H1 (cell line): ENCODE measurements around the gene SGMS1. TPM values are rescaled to one million over a fixed set of nuclear protein-coding genes. Genes with fewer than 3 reads are reported as not detected.

Experiments used
- CTCF ChIA-PET: fragments of 300-600 bp; sonication (Branson Sonifier 250); formaldehyde crosslinking; loops from one replicate; lab custom pipeline; 2021; ENCODE audit not compliant: partially characterized antibody; lab: Charles Lee
- POLR2A ChIA-PET: fragments of 300-600 bp; sonication (Branson Sonifier 250); formaldehyde crosslinking; loops from one replicate; lab custom pipeline; 2021; ENCODE audit warnings: inconsistent platforms; ENCODE audit not compliant: partially characterized antibody; lab: Charles Lee
- DNase-seq, 2 experiments: peaks; one replicate each; pipeline versions ENCODE4 v3.0.0 to v3.0.0-alpha.2; 2010 to 2022; ENCODE audit warnings: low spot score in 2 of 2, low read depth in 1 of 2, mixed read lengths in 1 of 2
- FAIRE-seq: peaks from 2 replicates; lab custom pipeline; 2011; peaks lifted over from hg19 to GRCh38; lab: Jason Lieb, UNC
- H2AFZ ChIP-seq: 2 replicates; pipeline ENCODE4 v1.8.1; 2012; ENCODE audit warnings: low read length, inconsistent platforms
- H2AK5ac ChIP-seq: 2 replicates; pipeline ENCODE4 v1.6.1; 2013; ENCODE audit warnings: low read depth, low read length
- H2BK120ac ChIP-seq: replicated peaks from 2 replicates; pipeline ENCODE3; 2013; ENCODE audit warnings: low read depth, low read length, inconsistent platforms
- H2BK12ac ChIP-seq: 2 replicates; pipeline ENCODE4 v1.6.1; 2013; ENCODE audit warnings: low read depth, low read length
- H2BK15ac ChIP-seq: 2 replicates; pipeline ENCODE4 v1.6.1; 2013; ENCODE audit warnings: low read length
- H2BK20ac ChIP-seq: 2 replicates; pipeline ENCODE4 v1.6.1; 2013; ENCODE audit warnings: low read length
- H2BK5ac ChIP-seq: 2 replicates; pipeline ENCODE4 v1.6.1; 2013; ENCODE audit warnings: low read depth, low read length
- H3K14ac ChIP-seq: 2 replicates; pipeline ENCODE4 v1.6.1; 2013; ENCODE audit warnings: inconsistent platforms; ENCODE audit not compliant: insufficient read length
- H3K18ac ChIP-seq: 2 replicates; pipeline ENCODE4 v1.6.1; 2013; ENCODE audit warnings: low read length; ENCODE audit errors: extremely low read depth
- H3K23ac ChIP-seq: 2 replicates; pipeline ENCODE4 v1.6.1; 2013; ENCODE audit warnings: inconsistent platforms; ENCODE audit not compliant: insufficient read length
- H3K23me2 ChIP-seq: 2 replicates; pipeline ENCODE4 v1.6.1; 2013; ENCODE audit warnings: low read depth, low read length
- H3K27ac ChIP-seq: 2 replicates; pipeline ENCODE4 v1.6.1; 2011; ENCODE audit warnings: low read depth, low read length, inconsistent platforms
- H3K27me3 ChIP-seq, 4 experiments: replicated peaks in 1 of 4; 1 replicate in 1 of 4; 2 replicates in 3 of 4; pipeline versions ENCODE4 v1.6.1 to v1.8.1; 2011 to 2013; ENCODE audit warnings: low read length in 3 of 4, mild to moderate bottlenecking in 3 of 4, inconsistent platforms in 2 of 4, mixed read lengths in 2 of 4, moderate library complexity in 1 of 4; ENCODE audit not compliant: control insufficient read depth in 3 of 4, insufficient read depth in 3 of 4; ENCODE audit errors: extremely low read depth in 1 of 4
- H3K36me3 ChIP-seq, 4 experiments: 2 replicates each; pipeline versions ENCODE4 v1.6.1 to v1.8.1; 2011 to 2013; ENCODE audit warnings: mild to moderate bottlenecking in 4 of 4, low read length in 3 of 4, moderate library complexity in 2 of 4, control low read depth in 1 of 4, inconsistent platforms in 1 of 4; ENCODE audit not compliant: insufficient read depth in 4 of 4, control insufficient read depth in 2 of 4
- H3K4ac ChIP-seq: replicated peaks from 2 replicates; pipeline ENCODE3; 2013; ENCODE audit warnings: low read length, low read depth, mixed read lengths, inconsistent platforms; ENCODE audit not compliant: insufficient read length
- H3K4me1 ChIP-seq, 4 experiments: replicated peaks in 1 of 4; 1 replicate in 1 of 4; 2 replicates in 3 of 4; pipeline versions ENCODE4 v1.6.1 to v1.8.1; 2011 to 2013; ENCODE audit warnings: low read length in 3 of 4, inconsistent platforms in 2 of 4, mixed read lengths in 1 of 4; ENCODE audit not compliant: insufficient read depth in 4 of 4, control insufficient read depth in 3 of 4
- H3K4me2 ChIP-seq, 2 experiments: 2 replicates each; pipeline versions ENCODE4 v1.6.1 to v1.8.1; 2011 to 2013; ENCODE audit warnings: low read depth in 2 of 2, low read length in 2 of 2, control low read depth in 1 of 2, inconsistent platforms in 1 of 2, mild to moderate bottlenecking in 1 of 2; ENCODE audit not compliant: insufficient read depth in 1 of 2
- H3K4me3 ChIP-seq, 4 experiments: fragments of 200-600, 300-600 bp in 1 of 4; sonication (generic), shearing (Covaris generic), sonication (Bioruptor Twin) in 1 of 4; 2 replicates each; pipeline versions ENCODE4 v1.5.1 to v1.8.1; 2011 to 2016; ENCODE audit warnings: low read length in 4 of 4, low read depth in 3 of 4, control low read depth in 2 of 4, inconsistent platforms in 2 of 4, mild to moderate bottlenecking in 2 of 4, mixed read lengths in 1 of 4, moderate library complexity in 1 of 4; ENCODE audit not compliant: insufficient read depth in 2 of 4; ENCODE audit errors: extremely low read depth in 1 of 4
- H3K56ac ChIP-seq: replicated peaks from 2 replicates; pipeline ENCODE3; 2013; ENCODE audit warnings: low read depth, mild to moderate bottlenecking, mixed read lengths, low read length, inconsistent platforms; ENCODE audit not compliant: insufficient read length
- H3K79me1 ChIP-seq: 2 replicates; pipeline ENCODE4 v1.6.1; 2013; ENCODE audit warnings: low read depth, low read length, control low read depth
- H3K79me2 ChIP-seq, 2 experiments: 2 replicates each; pipeline versions ENCODE4 v1.6.1 to v1.8.1; 2012 to 2013; ENCODE audit warnings: low read length in 2 of 2, mild to moderate bottlenecking in 2 of 2, inconsistent platforms in 1 of 2; ENCODE audit not compliant: insufficient read depth in 2 of 2, control insufficient read depth in 1 of 2
- H3K9ac ChIP-seq, 4 experiments: replicated peaks in 1 of 4; 1 replicate in 1 of 4; 2 replicates in 3 of 4; pipeline versions ENCODE4 v1.6.1 to v1.8.1; 2011 to 2013; ENCODE audit warnings: low read depth in 3 of 4, low read length in 3 of 4, control low read depth in 2 of 4, mild to moderate bottlenecking in 2 of 4, moderate library complexity in 2 of 4, inconsistent platforms in 1 of 4; ENCODE audit errors: extremely low read depth in 1 of 4
- H3K9me3 ChIP-seq, 2 experiments: 2 replicates each; pipeline versions ENCODE4 v1.6.1 to v1.8.1; 2012 to 2013; ENCODE audit warnings: mild to moderate bottlenecking in 2 of 2, moderate library complexity in 2 of 2, control low read depth in 1 of 2, inconsistent platforms in 1 of 2, low read depth in 1 of 2, low read length in 1 of 2, mixed read lengths in 1 of 2; ENCODE audit not compliant: insufficient read depth in 2 of 2
- H4K20me1 ChIP-seq, 2 experiments: replicated peaks in 1 of 2; 2 replicates each; pipeline versions ENCODE3 to v1.8.1; 2011 to 2013; ENCODE audit warnings: inconsistent platforms in 2 of 2, low read length in 2 of 2, mild to moderate bottlenecking in 1 of 2; ENCODE audit not compliant: insufficient read depth in 2 of 2, control insufficient read depth in 1 of 2
- H4K5ac ChIP-seq: 2 replicates; pipeline ENCODE4 v1.6.1; 2013; ENCODE audit warnings: low read length, low read depth, mixed read lengths, inconsistent platforms; ENCODE audit not compliant: insufficient read length
- H4K8ac ChIP-seq: 2 replicates; pipeline ENCODE4 v1.8.0; 2013; ENCODE audit warnings: mild to moderate bottlenecking, moderate library complexity, low read length, inconsistent platforms; ENCODE audit not compliant: insufficient read depth; ENCODE audit errors: extremely low read depth
- H4K91ac ChIP-seq: replicated peaks from 2 replicates; pipeline ENCODE3; 2013; ENCODE audit warnings: low read length, mixed read lengths, inconsistent platforms; ENCODE audit not compliant: insufficient read length
- GTF2F1 ChIP-seq: IDR thresholded peaks from 2 replicates; pipeline ENCODE4 v1.6.1; 2012; ENCODE audit warnings: low read depth, low read length, improper control_type of control experiment, borderline replicate concordance
- KDM4A ChIP-seq: IDR thresholded peaks from one replicate; pipeline ENCODE4 v1.7.1; 2012; ENCODE audit warnings: low read depth, mild to moderate bottlenecking, moderate library complexity, low read length, inconsistent platforms; ENCODE audit not compliant: severe bottlenecking
- RAD21 ChIP-seq, 2 experiments: IDR thresholded peaks in 1 of 2; conservative IDR thresholded peaks in 1 of 2; 2 replicates each; pipeline ENCODE4 v1.6.1; 2011; ENCODE audit warnings: low read depth in 2 of 2, low read length in 2 of 2, improper control_type of control experiment in 1 of 2, inconsistent platforms in 1 of 2, mild to moderate bottlenecking in 1 of 2, moderate library complexity in 1 of 2
- SRF ChIP-seq: IDR thresholded peaks from 2 replicates; pipeline ENCODE4 v1.6.1; 2011; ENCODE audit warnings: mild to moderate bottlenecking, low read depth, low read length, moderate library complexity
- ZNF274 ChIP-seq: IDR thresholded peaks from 2 replicates; pipeline ENCODE4 v1.7.0; 2012; ENCODE audit warnings: low read length, borderline replicate concordance; ENCODE audit errors: extremely low read depth
- WGBS, 2 experiments: shearing (Covaris generic) in 1 of 2; methylation state at CpG; one replicate each; pipeline versions ENCODE4 v1.1.6 to v1.1.7; 2013 to 2015; ENCODE audit warnings: low lambda C conversion rate in 2 of 2, mixed read lengths in 2 of 2, inconsistent platforms in 1 of 2, low coverage in 1 of 2, missing lambda C conversion rate in 1 of 2; ENCODE audit not compliant: insufficient replicate concordance in 2 of 2, insufficient coverage in 1 of 2, insufficient read length in 1 of 2; ENCODE audit errors: extremely low coverage in 1 of 2, missing lambda C conversion rate in 1 of 2; 5-methylcytosine and 5-hydroxymethylcytosine counted together
- polyA plus RNA-seq, 7 experiments: library from polyadenylated mRNA; depleted of rRNA in 3 of 7; stranded (reverse) in 5 of 7; unstranded in 2 of 7; fragments of >200 nt in 5 of 7; fragments of 200-250 nt in 2 of 7; gene quantifications; 1 replicate in 5 of 7; 2 replicates in 1 of 7; 4 replicates in 1 of 7; pipeline versions ENCODE4 v1.2.1 to v1.2.3, GENCODE V29; 2011 to 2013; ENCODE audit warnings: missing spikeins in 2 of 7, mixed read lengths in 2 of 7
- total RNA-seq: library from RNA; stranded (reverse); fragmentation: NEBNext Ultra II Directional; extraction: Animal tissue kit (Norgen Biotek cat#: 25700); gene quantifications from 2 replicates; pipeline ENCODE4 v1.2.1, GENCODE V29; 2021
- TF ChIP-seq, protein P1 (sequence below): IDR thresholded peaks from 2 replicates; pipeline ENCODE4 v1.6.1; 2012; ENCODE audit warnings: low read length, inconsistent platforms

The SGMS1 gene
- total and polyA plus RNA-seq, 2 of the 8 experiments (the other 6 are each of a cell fraction or from before 2014, with no cell fraction given): 6.0 to 15.6 TPM

GRCh38 chr10:50596897-50597296 lies 26.9 kb downstream of the SGMS1 start:
- DNase-seq (no peak), FAIRE-seq (no peak)
- Histone ChIP-seq H4K20me1 (peaks cover 0 to 2% of the 10 kb centered on the region in 2 experiments), H3K9ac (no peak overlapping the region), H2AFZ (no peak overlapping the region), H3K4me1 (no peaks in the 10 kb centered on the region; a peak in 1 of 7 replicates), H4K5ac (no peak overlapping the region), H2BK12ac (no peak overlapping the region), H2BK5ac (no peak overlapping the region), H3K27ac (no peak overlapping the region), H3K4ac (no peak overlapping the region), H3K9me3 (no peaks in the 10 kb centered on the region), H3K4me2 (no peak overlapping the region), H3K79me2 (peaks cover 0 to 54% of the 10 kb centered on the region in 2 experiments; a peak in 3 of 4 replicates), H2BK120ac (no peak overlapping the region), H3K4me3 (no peak overlapping the region), H2AK5ac (no peak overlapping the region), H4K91ac (no peak overlapping the region), H2BK20ac (no peak overlapping the region), H3K18ac (no peak overlapping the region), H3K27me3 (no peaks in the 10 kb centered on the region), H2BK15ac (no peak overlapping the region), H3K14ac (no peak overlapping the region), H3K23me2 (no peaks in the 10 kb centered on the region), H3K36me3 (no peaks in the 10 kb centered on the region), H3K79me1 (peaks cover 6% of the 10 kb centered on the region), H4K8ac (no peak overlapping the region), H3K56ac (no peak overlapping the region), H3K23ac (no peak overlapping the region)
- no peak for TF ChIP-seq KDM4A
- no peak for TF ChIP-seq ZNF274
- no peak for TF ChIP-seq SRF
- TF ChIP-seq, protein P1, sequence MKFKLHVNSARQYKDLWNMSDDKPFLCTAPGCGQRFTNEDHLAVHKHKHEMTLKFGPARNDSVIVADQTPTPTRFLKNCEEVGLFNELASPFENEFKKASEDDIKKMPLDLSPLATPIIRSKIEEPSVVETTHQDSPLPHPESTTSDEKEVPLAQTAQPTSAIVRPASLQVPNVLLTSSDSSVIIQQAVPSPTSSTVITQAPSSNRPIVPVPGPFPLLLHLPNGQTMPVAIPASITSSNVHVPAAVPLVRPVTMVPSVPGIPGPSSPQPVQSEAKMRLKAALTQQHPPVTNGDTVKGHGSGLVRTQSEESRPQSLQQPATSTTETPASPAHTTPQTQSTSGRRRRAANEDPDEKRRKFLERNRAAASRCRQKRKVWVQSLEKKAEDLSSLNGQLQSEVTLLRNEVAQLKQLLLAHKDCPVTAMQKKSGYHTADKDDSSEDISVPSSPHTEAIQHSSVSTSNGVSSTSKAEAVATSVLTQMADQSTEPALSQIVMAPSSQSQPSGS: no peak
- no peak for TF ChIP-seq RAD21 (IDR thresholded peaks at IDR 0.05 in 1 of 2, conservative IDR thresholded peaks at IDR 0.05 in 1 of 2; ENCODE audit: low read depth in 2 of 2, low read length in 2 of 2)
- no peak for TF ChIP-seq GTF2F1
- ChIA-PET POLR2A (interaction anchor here (1.3 kb wide), 1 partner anchor 16 kb away, joined by 3 read pairs; no protein-coding TSS in a partner anchor), CTCF (interaction anchor here (0.8 kb wide), 1 partner anchor 8 kb away, joined by 3 read pairs; no protein-coding TSS in a partner anchor)
- 90% methylated on average over 3 of the region's 3 CpGs; no CpG with 5 or more reads in 1 of the 2 experiments for WGBS, 2 experiments
